Neural progenitor cell (in vitro differentiated cells): ENCODE data around the gene ARVCF. TPM values are rescaled to one million over a fixed set of nuclear protein-coding genes. Genes with fewer than 3 reads are reported as not detected.

Source experiments
- DNase-seq: peaks from one replicate; pipeline ENCODE4 v3.0.0-alpha.2; 2016; ENCODE audit warnings: low spot score
- H2AFZ ChIP-seq: fragments of 200-600 bp; sonication (generic); replicated peaks from 2 replicates; pipeline ENCODE4 v1.6.1; 2016; ENCODE audit warnings: antibody characterized with exemption
- H3F3A ChIP-seq: fragments of 200-600 bp; sonication (generic); 2 replicates; pipeline ENCODE4 v1.6.1; 2016; ENCODE audit warnings: antibody characterized with exemption, low read depth
- H3K27ac ChIP-seq: fragments of 200-600 bp; sonication (generic); 2 replicates; pipeline ENCODE4 v1.5.1; 2016; ENCODE audit warnings: mild to moderate bottlenecking
- H3K27me3 ChIP-seq: fragments of 200-600 bp; sonication (generic); 2 replicates; pipeline ENCODE4 v1.6.1; 2016; ENCODE audit warnings: mild to moderate bottlenecking, moderate library complexity
- H3K36me3 ChIP-seq: fragments of 200-600 bp; sonication (generic); 2 replicates; pipeline ENCODE4 v1.5.1; 2016
- H3K4me1 ChIP-seq: fragments of 200-600 bp; sonication (generic); 2 replicates; pipeline ENCODE4 v1.6.1; 2016; ENCODE audit warnings: mixed run types
- H3K4me2 ChIP-seq: fragments of 200-600 bp; sonication (generic); 2 replicates; pipeline ENCODE4 v1.6.1; 2016
- H3K4me3 ChIP-seq: fragments of 200-600 bp; sonication (generic); 2 replicates; pipeline ENCODE4 v1.5.1; 2016
- H3K79me2 ChIP-seq: fragments of 200-600 bp; sonication (generic); 2 replicates; pipeline ENCODE4 v1.6.1; 2016; ENCODE audit warnings: low read depth
- H3K9ac ChIP-seq: fragments of 200-600 bp; sonication (generic); 2 replicates; pipeline ENCODE4 v1.6.1; 2016
- H3K9me3 ChIP-seq: fragments of 200-600 bp; sonication (generic); 2 replicates; pipeline ENCODE4 v1.5.1; 2016; ENCODE audit warnings: low read depth
- H4K20me1 ChIP-seq: fragments of 200-600 bp; sonication (generic); 2 replicates; pipeline ENCODE4 v1.6.1; 2016; ENCODE audit warnings: low read depth
- H3K27ac Mint-ChIP-seq: 3 replicates; pipeline ENCODE4 v1.8.0; 2021; ENCODE audit warnings: mixed read lengths
- H3K27me3 Mint-ChIP-seq: 2 replicates; pipeline ENCODE4 v1.8.0; 2022; ENCODE audit warnings: low read depth, mild to moderate bottlenecking, inconsistent platforms, moderate library complexity, mixed read lengths; ENCODE audit not compliant: insufficient read depth
- H3K36me3 Mint-ChIP-seq: 3 replicates; pipeline ENCODE4 v1.8.0; 2021; ENCODE audit warnings: mixed read lengths
- H3K4me1 Mint-ChIP-seq: 3 replicates; pipeline ENCODE4 v1.8.0; 2021; ENCODE audit warnings: mixed read lengths
- H3K4me3 Mint-ChIP-seq: 3 replicates; pipeline ENCODE4 v1.8.0; 2021; ENCODE audit warnings: mild to moderate bottlenecking, moderate library complexity, mixed read lengths
- H3K9me3 Mint-ChIP-seq: 3 replicates; pipeline ENCODE4 v1.8.0; 2020; ENCODE audit warnings: mixed read lengths
- CTCF ChIP-seq: fragments of 200-600 bp; sonication (generic); IDR thresholded peaks from 2 replicates; pipeline ENCODE4 v1.5.1; 2017; ENCODE audit warnings: antibody characterized with exemption, mild to moderate bottlenecking
- EZH2 ChIP-seq: fragments of 200-600 bp; sonication (generic); IDR thresholded peaks from 2 replicates; pipeline ENCODE4 v1.6.1; 2017; ENCODE audit warnings: antibody characterized with exemption, mild to moderate bottlenecking, moderate library complexity
- EZH2phosphoT487 ChIP-seq: fragments of 200-600 bp; sonication (generic); IDR thresholded peaks from 2 replicates; pipeline ENCODE4 v1.6.1; 2017; ENCODE audit warnings: antibody characterized with exemption
- total RNA-seq: library from RNA; depleted of rRNA; stranded (reverse); fragments of >200 nt; gene quantifications from 2 replicates; pipeline ENCODE4 v1.2.3, GENCODE V29; 2015; ENCODE audit warnings: low replicate concordance

Gene ARVCF
- total RNA-seq, 1 donor from 2014 or later = 35.4 TPM

GRCh38 chr22:19930551-19931486 is 85.8 kb downstream of the ARVCF start:
- DNase-seq = no peak
- no peak overlapping the region for H3K4me3 Mint-ChIP-seq
- H3K4me1 Mint-ChIP-seq = no peaks in the 10 kb centered on the region
- H3K27ac Mint-ChIP-seq = no peak overlapping the region
- H3K9me3 ChIP-seq = no peaks in the 10 kb centered on the region
- H3K9me3 Mint-ChIP-seq = peaks cover 7% of the 10 kb centered on the region
- no peak overlapping the region for H2AFZ ChIP-seq
- no peaks in the 10 kb centered on the region for H4K20me1 ChIP-seq
- no peaks in the 10 kb centered on the region for H3K36me3 Mint-ChIP-seq
- no peak overlapping the region for H3K27ac ChIP-seq
- no peaks in the 10 kb centered on the region for H3K4me1 ChIP-seq
- no peak overlapping the region for H3K4me3 ChIP-seq
- no peaks in the 10 kb centered on the region for H3K79me2 ChIP-seq
- H3K27me3 Mint-ChIP-seq = peaks cover 2% of the 10 kb centered on the region
- no peak overlapping the region for H3K4me2 ChIP-seq
- H3F3A ChIP-seq = no peaks in the 10 kb centered on the region
- H3K27me3 ChIP-seq = no peaks in the 10 kb centered on the region
- no peaks in the 10 kb centered on the region for H3K36me3 ChIP-seq
- TF ChIP-seq EZH2 (no peak), EZH2phosphoT487 (no peak), CTCF (no peak)
- no peak overlapping the region for H3K9ac ChIP-seq

- H3K27me3 ChIP-seq = no peaks in the 10 kb centered on the region
- H3K9ac ChIP-seq = no peak overlapping the region
- no peaks in the 10 kb centered on the region for H3F3A ChIP-seq
- no peaks in the 10 kb centered on the region for H3K36me3 ChIP-seq
- no peak overlapping the region for H3K4me3 Mint-ChIP-seq
- H3K9me3 ChIP-seq = no peaks in the 10 kb centered on the region
- H3K9me3 Mint-ChIP-seq = no peaks in the 10 kb centered on the region
- H2AFZ ChIP-seq = no peak overlapping the region
- H3K27me3 Mint-ChIP-seq = peaks cover 2% of the 10 kb centered on the region
- no peak overlapping the region for H3K27ac Mint-ChIP-seq
- H3K36me3 Mint-ChIP-seq = no peaks in the 10 kb centered on the region
- DNase-seq = no peak
- no peaks in the 10 kb centered on the region for H4K20me1 ChIP-seq
- no peak overlapping the region for H3K4me3 ChIP-seq
- no peaks in the 10 kb centered on the region for H3K4me1 Mint-ChIP-seq
- H3K4me2 ChIP-seq = no peak overlapping the region
- H3K4me1 ChIP-seq = no peaks in the 10 kb centered on the region
- no peak for TF ChIP-seq CTCF
- no peak for TF ChIP-seq EZH2
- TF ChIP-seq EZH2phosphoT487 = no peak
- no peaks in the 10 kb centered on the region for H3K79me2 ChIP-seq
- H3K27ac ChIP-seq = no peak overlapping the region
Observed at GRCh38 chr22:19929586-19930550, 86.8 kb downstream of the ARVCF start.

GRCh38 chr22:19928207-19928606 is 88.4 kb downstream of the ARVCF start:
- no peak overlapping the region for H3K9ac ChIP-seq
- H3K4me1 Mint-ChIP-seq = no peaks in the 10 kb centered on the region
- no peaks in the 10 kb centered on the region for H3K9me3 ChIP-seq
- H3K27me3 ChIP-seq = no peaks in the 10 kb centered on the region
- DNase-seq = no peak
- H3K27ac Mint-ChIP-seq = no peak overlapping the region
- H3K36me3 Mint-ChIP-seq = no peaks in the 10 kb centered on the region
- H3K27ac ChIP-seq = no peak overlapping the region
- H3F3A ChIP-seq = no peaks in the 10 kb centered on the region
- no peak overlapping the region for H3K4me2 ChIP-seq
- no peak for TF ChIP-seq EZH2phosphoT487
- TF ChIP-seq CTCF = no peak
- TF ChIP-seq EZH2 = no peak
- H3K36me3 ChIP-seq = no peaks in the 10 kb centered on the region
- H3K27me3 Mint-ChIP-seq = peaks cover 2% of the 10 kb centered on the region
- H3K4me1 ChIP-seq = no peaks in the 10 kb centered on the region
- no peaks in the 10 kb centered on the region for H4K20me1 ChIP-seq
- no peak overlapping the region for H2AFZ ChIP-seq
- no peaks in the 10 kb centered on the region for H3K79me2 ChIP-seq
- H3K4me3 Mint-ChIP-seq = no peak overlapping the region
- H3K4me3 ChIP-seq = no peak overlapping the region
- H3K9me3 Mint-ChIP-seq = no peaks in the 10 kb centered on the region
